ENCODE results near the gene NUBPL. TPM values are rescaled to one million over a fixed set of nuclear protein-coding genes. Genes with fewer than 3 reads are reported as not detected.

NUBPL gene
- polyA plus RNA-seq, 4 donors = 1.1 to 12.2 (median 4.6) TPM

- H3K27me3 ChIP-seq (ENCODE audit: control insufficient read depth in 3 of 3, insufficient read depth in 3 of 3, low read length in 3 of 3) = no peaks in the 10 kb centered on the region
- no peaks in the 10 kb centered on the region for H3K4me1 ChIP-seq (ENCODE audit: control insufficient read depth in 3 of 3, insufficient read depth in 2 of 3, low read depth in 1 of 3, low read length in 2 of 3)
- H3K27ac ChIP-seq (ENCODE audit: low read depth in 1 of 3, low read length in 2 of 3) = no peak overlapping the region
- no peak overlapping the region for H3K4me3 ChIP-seq (ENCODE audit: low read depth in 1 of 3, low read length in 3 of 3)
- no peaks in the 10 kb centered on the region for H3K36me3 ChIP-seq (ENCODE audit: control insufficient read depth in 3 of 3, insufficient read depth in 2 of 3, low read depth in 1 of 3, low read length in 3 of 3)
- WGBS, 3 donors = 85 to 91% (median 90%) methylated on average over 1 of the region's 1 CpG
- DNase-seq (no peak), FAIRE-seq (no peak)
- no peaks in the 10 kb centered on the region for H3K9me3 ChIP-seq (ENCODE audit: control insufficient read depth in 2 of 2, insufficient read depth in 1 of 2, low read depth in 1 of 2, low read length in 1 of 2)
Measured at GRCh38 chr14:31566456-31566855, 5.3 kb downstream of the NUBPL start.

GRCh38 chr14:31567655-31568054 lies 6.5 kb downstream of the NUBPL start:
- no peaks in the 10 kb centered on the region for H3K9me3 ChIP-seq (ENCODE audit: control insufficient read depth in 2 of 2, insufficient read depth in 1 of 2, low read depth in 1 of 2, low read length in 1 of 2)
- 91 to 95% (median 92%) methylated on average over 2 of the region's 2 CpGs for WGBS, 3 donors
- FAIRE-seq (no peak), DNase-seq (no peak)
- no peak overlapping the region for H3K27ac ChIP-seq (ENCODE audit: low read depth in 1 of 3, low read length in 2 of 3)
- no peak overlapping the region for H3K4me3 ChIP-seq (ENCODE audit: low read depth in 1 of 3, low read length in 3 of 3)
- H3K36me3 ChIP-seq (ENCODE audit: control insufficient read depth in 3 of 3, insufficient read depth in 2 of 3, low read depth in 1 of 3, low read length in 3 of 3) = no peaks in the 10 kb centered on the region
- H3K27me3 ChIP-seq (ENCODE audit: control insufficient read depth in 3 of 3, insufficient read depth in 3 of 3, low read length in 3 of 3) = no peaks in the 10 kb centered on the region
- no peaks in the 10 kb centered on the region for H3K4me1 ChIP-seq (ENCODE audit: control insufficient read depth in 3 of 3, insufficient read depth in 2 of 3, low read depth in 1 of 3, low read length in 2 of 3)

GRCh38 chr14:31568161-31568560 lies 7.0 kb downstream of the NUBPL start:
- Histone ChIP-seq H3K9me3 (ENCODE audit: control insufficient read depth in 2 of 2, insufficient read depth in 1 of 2, low read depth in 1 of 2, low read length in 1 of 2) (no peaks in the 10 kb centered on the region), H3K27ac (ENCODE audit: low read depth in 1 of 3, low read length in 2 of 3) (no peak overlapping the region), H3K27me3 (ENCODE audit: control insufficient read depth in 3 of 3, insufficient read depth in 3 of 3, low read length in 3 of 3) (no peaks in the 10 kb centered on the region), H3K4me1 (ENCODE audit: control insufficient read depth in 3 of 3, insufficient read depth in 2 of 3, low read depth in 1 of 3, low read length in 2 of 3) (no peaks in the 10 kb centered on the region), H3K4me3 (ENCODE audit: low read depth in 1 of 3, low read length in 3 of 3) (no peak overlapping the region), H3K36me3 (ENCODE audit: control insufficient read depth in 3 of 3, insufficient read depth in 2 of 3, low read depth in 1 of 3, low read length in 3 of 3) (peaks cover 0 to 1% (median 0%) of the 10 kb centered on the region in 3 donors)
- no peak for DNase-seq
- WGBS, 3 donors = 55 to 87% (median 86%) methylated on average over 5 of the region's 5 CpGs
- no peak for FAIRE-seq

GRCh38 chr14:31568671-31569070 lies 7.5 kb downstream of the NUBPL start:
- WGBS, 3 donors = 72 to 100% (median 86%) methylated on average over 1 of the region's 1 CpG
- Histone ChIP-seq H3K4me3 (ENCODE audit: low read depth in 1 of 3, low read length in 3 of 3) (no peak overlapping the region), H3K9me3 (ENCODE audit: control insufficient read depth in 2 of 2, insufficient read depth in 1 of 2, low read depth in 1 of 2, low read length in 1 of 2) (no peaks in the 10 kb centered on the region), H3K27me3 (ENCODE audit: control insufficient read depth in 3 of 3, insufficient read depth in 3 of 3, low read length in 3 of 3) (no peaks in the 10 kb centered on the region), H3K36me3 (ENCODE audit: control insufficient read depth in 3 of 3, insufficient read depth in 2 of 3, low read depth in 1 of 3, low read length in 3 of 3) (peaks cover 0 to 2% (median 0%) of the 10 kb centered on the region in 3 donors), H3K27ac (ENCODE audit: low read depth in 1 of 3, low read length in 2 of 3) (no peak overlapping the region), H3K4me1 (ENCODE audit: control insufficient read depth in 3 of 3, insufficient read depth in 2 of 3, low read depth in 1 of 3, low read length in 2 of 3) (no peaks in the 10 kb centered on the region)
- FAIRE-seq (peak; percentile 75), DNase-seq (no peak)

GRCh38 chr14:31572955-31573354 lies 11.8 kb downstream of the NUBPL start:
- no peak overlapping the region for H3K4me3 ChIP-seq (ENCODE audit: low read depth in 1 of 3, low read length in 3 of 3)
- no peaks in the 10 kb centered on the region for H3K9me3 ChIP-seq (ENCODE audit: control insufficient read depth in 2 of 2, insufficient read depth in 1 of 2, low read depth in 1 of 2, low read length in 1 of 2)
- WGBS, 3 donors = 80 to 93% (median 85%) methylated on average over 2 of the region's 2 CpGs
- H3K36me3 ChIP-seq (ENCODE audit: control insufficient read depth in 3 of 3, insufficient read depth in 2 of 3, low read depth in 1 of 3, low read length in 3 of 3) = peaks cover 0 to 8% (median 2%) of the 10 kb centered on the region in 3 donors
- DNase-seq (no peak), FAIRE-seq (no peak)
- no peaks in the 10 kb centered on the region for H3K4me1 ChIP-seq (ENCODE audit: control insufficient read depth in 3 of 3, insufficient read depth in 2 of 3, low read depth in 1 of 3, low read length in 2 of 3)
- no peaks in the 10 kb centered on the region for H3K27me3 ChIP-seq (ENCODE audit: control insufficient read depth in 3 of 3, insufficient read depth in 3 of 3, low read length in 3 of 3)
- no peak overlapping the region for H3K27ac ChIP-seq (ENCODE audit: low read depth in 1 of 3, low read length in 2 of 3)

GRCh38 chr14:31576949-31577348 lies 15.7 kb downstream of the NUBPL start:
- no peaks in the 10 kb centered on the region for H3K27me3 ChIP-seq (ENCODE audit: control insufficient read depth in 3 of 3, insufficient read depth in 3 of 3, low read length in 3 of 3)

GRCh38 chr14:31578266-31578665 lies 17.1 kb downstream of the NUBPL start:
- no peaks in the 10 kb centered on the region for H3K9me3 ChIP-seq (ENCODE audit: control insufficient read depth in 2 of 2, insufficient read depth in 1 of 2, low read depth in 1 of 2, low read length in 1 of 2)
- no peak overlapping the region for H3K27ac ChIP-seq (ENCODE audit: low read depth in 1 of 3, low read length in 2 of 3)
- H3K36me3 ChIP-seq (ENCODE audit: control insufficient read depth in 3 of 3, insufficient read depth in 2 of 3, low read depth in 1 of 3, low read length in 3 of 3) = peaks cover 0 to 8% (median 0%) of the 10 kb centered on the region in 3 donors
- H3K4me3 ChIP-seq (ENCODE audit: low read depth in 1 of 3, low read length in 3 of 3) = no peak overlapping the region
- H3K27me3 ChIP-seq (ENCODE audit: control insufficient read depth in 3 of 3, insufficient read depth in 3 of 3, low read length in 3 of 3) = no peaks in the 10 kb centered on the region
- DNase-seq (no peak), FAIRE-seq (no peak)
- H3K4me1 ChIP-seq (ENCODE audit: control insufficient read depth in 3 of 3, insufficient read depth in 2 of 3, low read depth in 1 of 3, low read length in 2 of 3) = peaks cover 0 to 4% (median 0%) of the 10 kb centered on the region in 3 donors
- 44 to 60% (median 56%) methylated on average over 3 of the region's 3 CpGs for WGBS, 3 donors

More at GRCh38 chr14:31576949-31577348, 15.7 kb downstream of the NUBPL start:
- WGBS, 3 donors = 81 to 93% (median 85%) methylated on average over 1 of the region's 1 CpG
- no peak overlapping the region for H3K27ac ChIP-seq (ENCODE audit: low read depth in 1 of 3, low read length in 2 of 3)
- H3K4me3 ChIP-seq (ENCODE audit: low read depth in 1 of 3, low read length in 3 of 3) = no peak overlapping the region
- DNase-seq = no peak
- peaks cover 0 to 8% (median 2%) of the 10 kb centered on the region in 3 donors for H3K36me3 ChIP-seq (ENCODE audit: control insufficient read depth in 3 of 3, insufficient read depth in 2 of 3, low read depth in 1 of 3, low read length in 3 of 3)
- H3K9me3 ChIP-seq (ENCODE audit: control insufficient read depth in 2 of 2, insufficient read depth in 1 of 2, low read depth in 1 of 2, low read length in 1 of 2) = no peaks in the 10 kb centered on the region
- peaks cover 0 to 4% (median 0%) of the 10 kb centered on the region in 3 donors for H3K4me1 ChIP-seq (ENCODE audit: control insufficient read depth in 3 of 3, insufficient read depth in 2 of 3, low read depth in 1 of 3, low read length in 2 of 3)
- FAIRE-seq = no peak

GRCh38 chr14:31578792-31579501 lies 17.7 kb downstream of the NUBPL start:
- WGBS, 3 donors = 61 to 75% (median 66%) methylated on average over 7 of the region's 7 CpGs
- no peak for DNase-seq
- Histone ChIP-seq H3K9me3 (ENCODE audit: control insufficient read depth in 2 of 2, insufficient read depth in 1 of 2, low read depth in 1 of 2, low read length in 1 of 2) (no peaks in the 10 kb centered on the region), H3K27ac (ENCODE audit: low read depth in 1 of 3, low read length in 2 of 3) (no peak overlapping the region), H3K27me3 (ENCODE audit: control insufficient read depth in 3 of 3, insufficient read depth in 3 of 3, low read length in 3 of 3) (no peaks in the 10 kb centered on the region), H3K4me1 (ENCODE audit: control insufficient read depth in 3 of 3, insufficient read depth in 2 of 3, low read depth in 1 of 3, low read length in 2 of 3) (peaks cover 0 to 4% (median 0%) of the 10 kb centered on the region in 3 donors), H3K36me3 (ENCODE audit: control insufficient read depth in 3 of 3, insufficient read depth in 2 of 3, low read depth in 1 of 3, low read length in 3 of 3) (peaks cover 0 to 8% (median 0%) of the 10 kb centered on the region in 3 donors), H3K4me3 (ENCODE audit: low read depth in 1 of 3, low read length in 3 of 3) (no peak overlapping the region)
- FAIRE-seq = no peak

- Histone ChIP-seq H3K27me3 (ENCODE audit: control insufficient read depth in 3 of 3, insufficient read depth in 3 of 3, low read length in 3 of 3) (no peaks in the 10 kb centered on the region), H3K9me3 (ENCODE audit: control insufficient read depth in 2 of 2, insufficient read depth in 1 of 2, low read depth in 1 of 2, low read length in 1 of 2) (no peaks in the 10 kb centered on the region), H3K36me3 (ENCODE audit: control insufficient read depth in 3 of 3, insufficient read depth in 2 of 3, low read depth in 1 of 3, low read length in 3 of 3) (peaks cover 0 to 6% (median 0%) of the 10 kb centered on the region in 3 donors), H3K4me3 (ENCODE audit: low read depth in 1 of 3, low read length in 3 of 3) (no peak overlapping the region), H3K4me1 (ENCODE audit: control insufficient read depth in 3 of 3, insufficient read depth in 2 of 3, low read depth in 1 of 3, low read length in 2 of 3) (peaks cover 0 to 4% (median 0%) of the 10 kb centered on the region in 3 donors), H3K27ac (ENCODE audit: low read depth in 1 of 3, low read length in 2 of 3) (no peak overlapping the region)
- 64 to 85% (median 76%) methylated on average over 3 of the region's 3 CpGs for WGBS, 3 donors
- DNase-seq (peak; percentile 14 to 39), FAIRE-seq (no peak)
Measured at GRCh38 chr14:31580234-31580633, 19.0 kb downstream of the NUBPL start.

Data from small intestine (tissue), 7 donors.